Measurements from ENCODE around the gene ZNF513. TPM values are rescaled to one million over a fixed set of nuclear protein-coding genes. Genes with fewer than 3 reads are reported as not detected.

ZNF513 gene
- total RNA-seq, 5 donors from 2014 or later (not counting 1 experiment from before 2014, with no cell fraction given), result 20.6 to 27.0 (median 21.9) TPM

Other genes starting within 250 kb of the ZNF513 start
- 10 to 100 TPM; 23.3 to 62.2 (median 59.9) TPM for gene PREB, start 246.1 kb downstream of the ZNF513 start, total RNA-seq
- not detected for gene PRR30, start 241.3 kb downstream of the ZNF513 start, total RNA-seq
- not detected for gene TCF23, start 231.7 kb downstream of the ZNF513 start, total RNA-seq
- 100 to 1,000 TPM in 2 of 5 donors, 10 to 100 TPM in 3; 78.9 to 106 (median 96.0) TPM for gene ATRAID, start 168.7 kb downstream of the ZNF513 start, total RNA-seq
- gene SLC5A6, start 168.5 kb downstream of the ZNF513 start, total RNA-seq, result 100 to 1,000 TPM in 2 of 5 donors, 10 to 100 TPM in 3; 37.5 to 214 (median 43.0) TPM
- 10 to 100 TPM; 38.5 to 78.2 (median 65.4) TPM for gene CAD, start 163.4 kb downstream of the ZNF513 start, total RNA-seq
- under 1 TPM in 2 of 5 donors, not detected in 3; 0.06 to 0.26 TPM for gene SLC30A3, start 117.7 kb downstream of the ZNF513 start, total RNA-seq
- gene DNAJC5G, start 105.3 kb downstream of the ZNF513 start, total RNA-seq, result not detected
- gene TRIM54, start 98.3 kb downstream of the ZNF513 start, total RNA-seq, result not detected
- gene UCN, start 72.3 kb downstream of the ZNF513 start, total RNA-seq, result 1 to 10 TPM; 1.8 to 7.8 (median 4.2) TPM
- 10 to 100 TPM; 64.5 to 99.1 (median 93.6) TPM for gene MPV17, start 57.6 kb downstream of the ZNF513 start, total RNA-seq
- 10 to 100 TPM; 69.8 to 89.9 (median 82.1) TPM for gene GTF3C2, start 24.0 kb downstream of the ZNF513 start, total RNA-seq
- 10 to 100 TPM; 35.6 to 50.3 (median 40.5) TPM for gene EIF2B4, start 10.4 kb downstream of the ZNF513 start, total RNA-seq
- 100 to 1,000 TPM in 3 of 5 donors, 10 to 100 TPM in 2; 77.9 to 130 (median 121) TPM for gene SNX17, start 10.1 kb downstream of the ZNF513 start, total RNA-seq
- 10 to 100 TPM; 40.9 to 65.9 (median 62.4) TPM for gene PPM1G, start 28.9 kb upstream of the ZNF513 start, total RNA-seq
- 100 to 1,000 TPM in 4 of 5 donors, 10 to 100 TPM in 1; 99.1 to 187 (median 109) TPM for gene NRBP1, start 47.9 kb upstream of the ZNF513 start, total RNA-seq
- 10 to 100 TPM; 12.3 to 21.1 (median 19.7) TPM for gene KRTCAP3, start 61.6 kb upstream of the ZNF513 start, total RNA-seq
- gene IFT172, start 109.0 kb upstream of the ZNF513 start, total RNA-seq, result 10 to 100 TPM; 14.6 to 25.3 (median 17.3) TPM
- under 1 TPM; 0.13 to 0.98 (median 0.50) TPM for gene FNDC4, start 114.5 kb upstream of the ZNF513 start, total RNA-seq
- gene GCKR, start 116.1 kb upstream of the ZNF513 start, total RNA-seq, result under 1 TPM in 2 of 5 donors, not detected in 3; 0.23 to 0.28 TPM
- gene ZNF512, start 202.3 kb upstream of the ZNF513 start, total RNA-seq, result 10 to 100 TPM; 38.9 to 52.1 (median 49.7) TPM
- gene CCDC121, start 248.3 kb upstream of the ZNF513 start, total RNA-seq, result 1 to 10 TPM in 3 of 5 donors, under 1 TPM in 2; 0.49 to 1.4 (median 1.2) TPM
- 10 to 100 TPM; 27.0 to 32.1 (median 28.9) TPM for gene GPN1, start 248.3 kb upstream of the ZNF513 start, total RNA-seq